ENCODE measurements around the gene CDC42BPA.
"Not testable (repeated sequence)": the region's sequence is repeated elsewhere in the genome, so short reads cannot be mapped to it uniquely, and the experiment has no call there.

Gene CDC42BPA

GRCh38 chr1:227305894-227306626, 12.2 kb downstream of the CDC42BPA start:
- no peak for DNase-seq

GRCh38 chr1:227304665-227305064, 13.6 kb downstream of the CDC42BPA start:
- no peak for DNase-seq

GRCh38 chr1:227303662-227304061, 14.6 kb downstream of the CDC42BPA start:
- no peak for DNase-seq

- no peak for DNase-seq
Observed at GRCh38 chr1:227300682-227301081, 17.6 kb downstream of the CDC42BPA start.

- no peak for DNase-seq
Observed at GRCh38 chr1:227299688-227300087, 18.6 kb downstream of the CDC42BPA start.

- no peak for DNase-seq
Observed at GRCh38 chr1:227299241-227299627, 19.1 kb downstream of the CDC42BPA start.

GRCh38 chr1:227298512-227299240, 19.6 kb downstream of the CDC42BPA start:
- DNase-seq = no peak

GRCh38 chr1:227297073-227297793, 21.1 kb downstream of the CDC42BPA start:
- no peak for DNase-seq

- DNase-seq = no peak
Observed at GRCh38 chr1:227295609-227296008, 22.7 kb downstream of the CDC42BPA start.

- DNase-seq = no peak
Observed at GRCh38 chr1:227285745-227286144, 32.5 kb downstream of the CDC42BPA start.

- no peak for DNase-seq
Observed at GRCh38 chr1:227281371-227281770, 36.9 kb downstream of the CDC42BPA start.

- no peak for DNase-seq
Observed at GRCh38 chr1:227280836-227281235, 37.5 kb downstream of the CDC42BPA start.

GRCh38 chr1:227276156-227276693, 42.1 kb downstream of the CDC42BPA start:
- not testable (repeated sequence) for DNase-seq

GRCh38 chr1:227273557-227273956, 44.7 kb downstream of the CDC42BPA start:
- no peak for DNase-seq

- DNase-seq = no peak
Observed at GRCh38 chr1:227272428-227272827, 45.9 kb downstream of the CDC42BPA start.

- no peak for DNase-seq
Observed at GRCh38 chr1:227270554-227270953, 47.7 kb downstream of the CDC42BPA start.

GRCh38 chr1:227268943-227269342, 49.3 kb downstream of the CDC42BPA start:
- DNase-seq = peak; percentile 43

- DNase-seq = peak; percentile 25
Observed at GRCh38 chr1:227265891-227266290, 52.4 kb downstream of the CDC42BPA start.

- DNase-seq = no peak
Observed at GRCh38 chr1:227263869-227264268, 54.4 kb downstream of the CDC42BPA start.

- DNase-seq = no peak
Observed at GRCh38 chr1:227261501-227261900, 56.8 kb downstream of the CDC42BPA start.

GRCh38 chr1:227260433-227260832, 57.9 kb downstream of the CDC42BPA start:
- no peak for DNase-seq

GRCh38 chr1:227257964-227258363, 60.3 kb downstream of the CDC42BPA start:
- DNase-seq = peak; percentile 12

GRCh38 chr1:227255086-227255732, 63.1 kb downstream of the CDC42BPA start:
- DNase-seq = no peak

Measured in NCI-H69 (cell line).